Type B pancreatic cell (in vitro differentiated cells): ENCODE data around the gene SRGAP1. TPM values are rescaled to one million over a fixed set of nuclear protein-coding genes. Genes with fewer than 3 reads are reported as not detected.

ENCODE experiments used
- DNase-seq: peaks from one replicate; pipeline ENCODE4 v3.0.0; 2021; ENCODE audit warnings: mixed read lengths; ENCODE audit not compliant: unreplicated experiment; ENCODE audit errors: extremely low spot score
- H3K27ac Mint-ChIP-seq: 2 replicates; pipeline ENCODE4 v1.8.0; 2021; ENCODE audit warnings: mild to moderate bottlenecking, mixed read lengths
- H3K27me3 Mint-ChIP-seq: 2 replicates; pipeline ENCODE4 v1.8.0; 2021; ENCODE audit warnings: mixed read lengths
- H3K36me3 Mint-ChIP-seq: 2 replicates; pipeline ENCODE4 v1.8.0; 2021; ENCODE audit warnings: mixed read lengths
- H3K4me1 Mint-ChIP-seq: one replicate; pipeline ENCODE4 v1.8.0; 2021; ENCODE audit warnings: mixed read lengths; ENCODE audit not compliant: unreplicated experiment
- H3K4me3 Mint-ChIP-seq: 2 replicates; pipeline ENCODE4 v1.8.0; 2021; ENCODE audit warnings: mild to moderate bottlenecking, mixed read lengths
- H3K9me3 Mint-ChIP-seq: 2 replicates; pipeline ENCODE4 v1.8.0; 2021; ENCODE audit warnings: mixed read lengths
- CTCF ChIP-seq: fragments of 200-600 bp; sonication (generic); conservative IDR thresholded peaks from 2 replicates; pipeline ENCODE4 v1.5.0; 2021; ENCODE audit warnings: antibody characterized with exemption, mild to moderate bottlenecking
- total RNA-seq: library from RNA; stranded (reverse); gene quantifications from 2 replicates; pipeline ENCODE4 v1.2.1, GENCODE V29; 2021; ENCODE audit warnings: low replicate concordance

The SRGAP1 gene
- total RNA-seq, 1 donor from 2014 or later, result 14.9 TPM

- peak overlapping the region; percentile 29 for H3K27ac Mint-ChIP-seq
- H3K27me3 Mint-ChIP-seq, result no peaks in the 10 kb centered on the region
- peaks cover 39% of the 10 kb centered on the region for H3K4me1 Mint-ChIP-seq
- peaks cover 3% of the 10 kb centered on the region for H3K36me3 Mint-ChIP-seq
- no peak for DNase-seq
- TF ChIP-seq CTCF, result no peak
- no peaks in the 10 kb centered on the region for H3K9me3 Mint-ChIP-seq
- H3K4me3 Mint-ChIP-seq, result peak overlapping the region; percentile 100
Measured at GRCh38 chr12:63845726-63846125, 1.2 kb downstream of the SRGAP1 start.

DNA sequence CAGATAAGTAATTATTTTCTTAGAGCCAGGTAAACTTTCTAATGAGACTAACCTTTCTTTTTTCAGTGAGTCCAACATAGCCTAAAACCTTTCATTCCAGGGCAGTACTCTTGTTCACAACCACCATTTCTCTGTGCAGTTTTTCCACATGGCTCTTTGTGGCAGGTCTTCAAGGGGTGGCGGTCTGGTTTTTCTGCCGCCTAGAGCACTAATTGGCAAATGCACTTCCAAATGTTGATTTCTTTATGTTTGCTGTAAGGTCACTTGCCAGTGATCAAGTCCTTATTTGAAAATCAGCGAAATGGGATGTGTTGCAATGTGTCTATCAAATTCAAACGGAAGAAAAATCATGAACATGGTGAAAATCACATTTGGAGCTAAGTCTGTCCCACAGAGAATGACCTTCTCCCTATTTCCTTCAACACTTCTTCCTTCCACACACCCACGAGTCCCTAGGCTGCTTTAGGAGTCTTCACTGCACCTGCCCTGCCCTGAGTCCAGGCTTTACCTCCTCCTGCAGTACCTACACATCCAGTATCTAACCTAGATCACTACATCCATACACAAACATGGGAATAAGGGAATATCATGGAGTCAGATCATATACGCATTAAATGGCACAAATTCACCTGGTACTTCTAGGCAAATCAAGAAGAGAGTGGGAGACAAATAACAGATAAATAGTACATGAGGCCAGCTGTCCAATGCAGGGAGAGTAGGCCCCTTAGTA, 1.9 kb downstream of the SRGAP1 start:
- TF ChIP-seq CTCF, result peak; percentile 19
- Mint-ChIP-seq H3K4me3 (peak overlapping the region; percentile 100), H3K36me3 (peaks cover 3% of the 10 kb centered on the region), H3K27me3 (no peaks in the 10 kb centered on the region), H3K4me1 (peaks cover 39% of the 10 kb centered on the region), H3K27ac (peak overlapping the region; percentile 29), H3K9me3 (no peaks in the 10 kb centered on the region)
- no peak for DNase-seq

DNA sequence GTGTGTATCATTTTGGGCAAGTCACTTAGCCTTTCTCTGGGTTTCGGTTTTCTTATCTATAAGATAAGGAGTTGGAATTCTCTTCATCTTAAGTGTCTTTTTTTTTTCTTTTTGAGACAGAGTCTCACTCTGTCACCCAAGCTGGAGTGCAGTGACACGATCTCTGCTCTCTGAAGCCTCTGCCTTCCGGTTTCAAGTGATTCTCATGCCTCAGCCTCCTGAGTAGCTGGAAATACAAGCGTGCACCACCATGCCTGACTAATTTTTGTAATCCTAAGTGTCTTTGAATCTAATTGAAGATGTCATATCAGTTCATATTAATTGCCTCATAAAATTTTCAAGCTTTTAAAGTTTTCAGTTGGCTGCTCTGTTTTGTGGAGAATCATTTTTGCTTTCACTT, 4.0 kb downstream of the SRGAP1 start:
- TF ChIP-seq CTCF, result no peak
- H3K27me3 Mint-ChIP-seq, result no peaks in the 10 kb centered on the region
- H3K9me3 Mint-ChIP-seq, result no peaks in the 10 kb centered on the region
- no peak for DNase-seq
- no peak overlapping the region for H3K4me3 Mint-ChIP-seq
- peaks cover 3% of the 10 kb centered on the region for H3K36me3 Mint-ChIP-seq
- peaks cover 34% of the 10 kb centered on the region for H3K4me1 Mint-ChIP-seq
- H3K27ac Mint-ChIP-seq, result no peak overlapping the region

GRCh38 chr12:63849106-63849620, 4.7 kb downstream of the SRGAP1 start:
- H3K4me1 Mint-ChIP-seq, result peaks cover 34% of the 10 kb centered on the region
- no peak for TF ChIP-seq CTCF
- H3K27ac Mint-ChIP-seq, result no peak overlapping the region
- H3K36me3 Mint-ChIP-seq, result peaks cover 3% of the 10 kb centered on the region
- H3K27me3 Mint-ChIP-seq, result no peaks in the 10 kb centered on the region
- H3K9me3 Mint-ChIP-seq, result no peaks in the 10 kb centered on the region
- no peak overlapping the region for H3K4me3 Mint-ChIP-seq
- no peak for DNase-seq

DNA sequence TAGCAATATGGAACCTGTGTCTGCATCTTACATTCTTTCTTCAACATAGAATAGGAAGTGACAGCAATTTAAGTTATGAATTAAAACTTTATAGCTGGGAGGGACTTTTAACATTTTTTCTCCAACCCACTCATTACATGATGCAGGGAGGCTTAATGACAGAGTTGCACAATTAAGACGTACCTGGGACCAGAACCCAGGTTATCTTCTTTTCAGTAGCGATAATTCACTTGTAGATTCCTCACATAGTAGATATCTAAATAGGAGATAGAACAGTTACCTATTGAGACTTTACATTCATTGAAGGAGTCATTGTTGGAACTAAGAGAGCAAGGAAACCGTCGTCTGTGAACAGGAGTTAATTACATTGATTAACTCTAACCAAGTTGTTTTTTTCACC, 5.1 kb downstream of the SRGAP1 start:
- DNase-seq, result no peak
- Mint-ChIP-seq H3K4me1 (peaks cover 34% of the 10 kb centered on the region), H3K27me3 (no peaks in the 10 kb centered on the region), H3K9me3 (no peaks in the 10 kb centered on the region), H3K36me3 (peaks cover 3% of the 10 kb centered on the region), H3K27ac (no peak overlapping the region), H3K4me3 (no peak overlapping the region)
- TF ChIP-seq CTCF, result no peak
